ENCODE data around the gene TMEM117.

DNA sequence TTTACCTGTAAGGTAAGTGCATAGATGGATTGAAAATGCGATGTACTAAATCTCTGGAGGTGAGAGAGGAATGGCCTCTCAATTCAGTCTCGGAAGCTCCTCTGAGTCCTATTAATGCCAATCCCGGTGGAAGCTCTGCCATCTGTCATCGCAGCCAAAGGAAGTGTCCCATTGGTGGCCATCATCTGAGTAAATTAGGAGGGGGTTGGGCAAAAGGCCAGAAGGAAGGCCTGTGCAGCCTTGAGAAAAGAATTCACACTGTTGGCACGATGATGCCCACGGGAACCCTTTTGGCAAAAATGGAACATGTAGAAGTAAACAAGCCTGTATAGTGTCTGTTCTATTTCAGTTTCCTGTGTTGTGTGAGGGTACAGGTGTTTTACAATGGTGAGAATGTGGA, 545.5 kb downstream of the TMEM117 start:
- TF ChIP-seq, protein P1, sequence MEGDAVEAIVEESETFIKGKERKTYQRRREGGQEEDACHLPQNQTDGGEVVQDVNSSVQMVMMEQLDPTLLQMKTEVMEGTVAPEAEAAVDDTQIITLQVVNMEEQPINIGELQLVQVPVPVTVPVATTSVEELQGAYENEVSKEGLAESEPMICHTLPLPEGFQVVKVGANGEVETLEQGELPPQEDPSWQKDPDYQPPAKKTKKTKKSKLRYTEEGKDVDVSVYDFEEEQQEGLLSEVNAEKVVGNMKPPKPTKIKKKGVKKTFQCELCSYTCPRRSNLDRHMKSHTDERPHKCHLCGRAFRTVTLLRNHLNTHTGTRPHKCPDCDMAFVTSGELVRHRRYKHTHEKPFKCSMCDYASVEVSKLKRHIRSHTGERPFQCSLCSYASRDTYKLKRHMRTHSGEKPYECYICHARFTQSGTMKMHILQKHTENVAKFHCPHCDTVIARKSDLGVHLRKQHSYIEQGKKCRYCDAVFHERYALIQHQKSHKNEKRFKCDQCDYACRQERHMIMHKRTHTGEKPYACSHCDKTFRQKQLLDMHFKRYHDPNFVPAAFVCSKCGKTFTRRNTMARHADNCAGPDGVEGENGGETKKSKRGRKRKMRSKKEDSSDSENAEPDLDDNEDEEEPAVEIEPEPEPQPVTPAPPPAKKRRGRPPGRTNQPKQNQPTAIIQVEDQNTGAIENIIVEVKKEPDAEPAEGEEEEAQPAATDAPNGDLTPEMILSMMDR (IDR thresholded peaks at IDR 0.05), result no peak
- no peak for TF ChIP-seq POLR2A (IDR thresholded peaks at IDR 0.05)
- no peak for TF ChIP-seq POLR2AphosphoS5 (IDR thresholded peaks at IDR 0.05; ENCODE audit: insufficient read depth in 1 of 2, low read depth in 1 of 2)
